BE2C (cell line): ENCODE data around the gene ADAMTSL1.

Experiments
- DNase-seq: peaks from one replicate; pipeline ENCODE4 v3.0.0-alpha.2; 2020
- H3K27me3 ChIP-seq: fragments of 250-450 bp; sonication (Bioruptor Pico); 2 replicates; pipeline ENCODE4 v1.5.1; 2020; ENCODE audit warnings: mild to moderate bottlenecking
- H3K36me3 ChIP-seq: fragments of 250-450 bp; sonication (Bioruptor Pico); 2 replicates; pipeline ENCODE4 v1.5.1; 2020; ENCODE audit warnings: mild to moderate bottlenecking
- H3K4me1 ChIP-seq: fragments of 250-450 bp; sonication (Bioruptor Pico); 2 replicates; pipeline ENCODE4 v1.5.1; 2020
- H3K4me3 ChIP-seq: 2 replicates; pipeline ENCODE4 v1.5.1; 2011; ENCODE audit warnings: low read depth, low read length
- H3K9me3 ChIP-seq: fragments of 250-450 bp; sonication (Bioruptor Pico); 2 replicates; pipeline ENCODE4 v1.5.1; 2020
- CTCF ChIP-seq: IDR thresholded peaks from 2 replicates; pipeline ENCODE4 v1.5.1; 2012; ENCODE audit warnings: mild to moderate bottlenecking, low read depth, low read length

ADAMTSL1 gene

GRCh38 chr9:18723366-18723765 is 249.4 kb downstream of the ADAMTSL1 start:
- Histone ChIP-seq H3K27me3 (no peaks in the 10 kb centered on the region), H3K4me3 (no peak overlapping the region), H3K36me3 (no peaks in the 10 kb centered on the region), H3K9me3 (no peaks in the 10 kb centered on the region), H3K4me1 (no peaks in the 10 kb centered on the region)
- DNase-seq, result no peak
- TF ChIP-seq CTCF, result no peak

DNA sequence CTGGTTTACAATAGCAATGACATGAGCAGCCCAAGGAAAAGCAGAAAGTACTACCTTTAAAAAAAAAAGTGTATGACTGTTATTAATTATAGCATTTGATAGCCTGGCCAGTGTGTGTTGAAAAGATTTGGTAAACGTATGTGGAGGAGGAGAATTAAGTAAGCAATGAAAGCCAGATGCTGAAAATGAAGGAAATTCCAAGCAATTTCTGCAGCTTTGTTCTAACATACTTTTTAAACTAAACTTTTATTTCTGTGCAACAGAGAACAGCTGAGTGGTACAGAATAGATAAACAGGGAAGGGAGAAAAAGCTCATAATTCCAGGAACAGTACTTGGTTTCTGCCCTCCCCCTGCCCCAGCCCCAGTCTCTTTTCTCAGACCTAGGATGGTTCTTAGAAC is 252.6 kb downstream of the ADAMTSL1 start:
- no peak for DNase-seq
- Histone ChIP-seq H3K4me3 (no peak overlapping the region), H3K4me1 (no peaks in the 10 kb centered on the region), H3K36me3 (no peaks in the 10 kb centered on the region), H3K9me3 (no peaks in the 10 kb centered on the region), H3K27me3 (no peaks in the 10 kb centered on the region)
- TF ChIP-seq CTCF, result no peak

- no peaks in the 10 kb centered on the region for H3K9me3 ChIP-seq
- no peaks in the 10 kb centered on the region for H3K36me3 ChIP-seq
- no peak for DNase-seq
- TF ChIP-seq CTCF, result no peak
- no peak overlapping the region for H3K4me3 ChIP-seq
- H3K4me1 ChIP-seq, result no peaks in the 10 kb centered on the region
- no peaks in the 10 kb centered on the region for H3K27me3 ChIP-seq
These were observed 254.0 kb downstream of the ADAMTSL1 start for GRCh38 chr9:18727904-18728303.

DNA sequence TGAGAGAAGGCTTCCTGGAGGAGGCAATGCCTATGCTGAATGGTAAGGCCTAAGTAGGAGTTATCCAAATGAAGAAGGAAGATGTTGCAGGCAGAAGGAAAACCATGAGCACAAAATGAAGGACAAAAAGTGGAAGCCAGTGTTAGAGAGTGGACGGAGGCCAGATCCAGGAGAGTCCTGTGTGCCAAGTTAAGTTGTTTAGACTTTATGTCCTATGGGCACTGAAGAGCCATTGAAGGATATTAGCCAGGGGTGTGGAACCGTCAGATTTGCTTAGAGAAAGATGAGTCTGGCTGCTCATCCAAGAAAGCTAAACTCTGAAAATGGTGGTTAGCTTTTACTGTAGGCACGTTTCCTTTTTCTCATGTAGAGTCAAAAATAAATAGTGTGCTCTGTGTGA is 254.7 kb downstream of the ADAMTSL1 start:
- no peak for TF ChIP-seq CTCF
- Histone ChIP-seq H3K4me1 (no peaks in the 10 kb centered on the region), H3K4me3 (no peak overlapping the region), H3K27me3 (no peaks in the 10 kb centered on the region), H3K9me3 (no peaks in the 10 kb centered on the region), H3K36me3 (no peaks in the 10 kb centered on the region)
- no peak for DNase-seq

- H3K27me3 ChIP-seq, result no peaks in the 10 kb centered on the region
- no peak for DNase-seq
- H3K4me3 ChIP-seq, result no peak overlapping the region
- H3K9me3 ChIP-seq, result no peaks in the 10 kb centered on the region
- TF ChIP-seq CTCF, result no peak
- no peaks in the 10 kb centered on the region for H3K4me1 ChIP-seq
- no peaks in the 10 kb centered on the region for H3K36me3 ChIP-seq
These were observed 256.3 kb downstream of the ADAMTSL1 start for GRCh38 chr9:18730241-18730640.

DNA sequence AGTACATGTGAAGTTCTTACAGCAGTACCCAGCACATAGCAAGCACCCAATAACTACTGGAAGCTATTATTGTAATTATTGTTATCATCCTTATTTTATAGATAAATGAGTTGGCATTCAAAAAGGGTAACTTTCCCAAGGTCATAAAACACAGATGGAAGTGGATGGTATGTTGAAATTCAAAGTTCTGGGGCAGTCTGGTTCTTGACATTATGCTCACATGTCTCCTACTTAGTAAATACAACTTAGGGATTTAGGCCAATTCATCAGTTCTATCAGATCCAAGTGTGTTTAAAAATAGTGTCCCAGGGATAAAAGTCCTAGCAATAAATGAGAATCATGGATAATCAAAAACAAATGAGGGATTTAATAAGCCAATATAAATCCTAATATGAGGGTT is 265.2 kb downstream of the ADAMTSL1 start:
- H3K27me3 ChIP-seq, result no peaks in the 10 kb centered on the region
- H3K9me3 ChIP-seq, result no peaks in the 10 kb centered on the region
- H3K4me3 ChIP-seq, result no peak overlapping the region
- DNase-seq, result no peak
- H3K4me1 ChIP-seq, result no peaks in the 10 kb centered on the region
- no peak for TF ChIP-seq CTCF
- H3K36me3 ChIP-seq, result no peaks in the 10 kb centered on the region
